GM12872 (cell line): ENCODE data around the gene BACE1.

Experiments
- TF ChIP-seq, protein P1 (sequence below): IDR thresholded peaks from 3 replicates; pipeline ENCODE4 v1.5.1; 2011; ENCODE audit warnings: low read depth, mild to moderate bottlenecking, low read length, moderate library complexity; ENCODE audit not compliant: insufficient read depth

The BACE1 gene

DNA sequence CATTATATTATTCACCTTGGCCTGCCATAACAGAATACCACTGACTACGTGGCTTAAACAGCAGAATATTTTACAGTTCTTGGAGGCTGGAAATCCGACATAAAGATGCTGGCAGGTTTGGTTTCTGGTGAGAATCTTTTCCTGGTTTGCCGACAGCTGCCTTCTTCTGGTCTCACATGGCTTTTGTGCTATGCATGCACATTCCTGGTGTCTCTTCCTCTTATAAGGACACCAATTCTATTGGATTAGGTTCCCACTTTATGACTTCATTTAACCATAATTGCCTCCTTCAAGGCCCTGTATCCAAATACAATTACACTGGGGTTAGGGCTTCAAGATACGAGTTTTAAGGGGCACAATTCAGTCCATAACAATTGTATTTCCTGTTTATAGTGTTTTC is 66.5 kb downstream of the BACE1 start:
- TF ChIP-seq, protein P1, sequence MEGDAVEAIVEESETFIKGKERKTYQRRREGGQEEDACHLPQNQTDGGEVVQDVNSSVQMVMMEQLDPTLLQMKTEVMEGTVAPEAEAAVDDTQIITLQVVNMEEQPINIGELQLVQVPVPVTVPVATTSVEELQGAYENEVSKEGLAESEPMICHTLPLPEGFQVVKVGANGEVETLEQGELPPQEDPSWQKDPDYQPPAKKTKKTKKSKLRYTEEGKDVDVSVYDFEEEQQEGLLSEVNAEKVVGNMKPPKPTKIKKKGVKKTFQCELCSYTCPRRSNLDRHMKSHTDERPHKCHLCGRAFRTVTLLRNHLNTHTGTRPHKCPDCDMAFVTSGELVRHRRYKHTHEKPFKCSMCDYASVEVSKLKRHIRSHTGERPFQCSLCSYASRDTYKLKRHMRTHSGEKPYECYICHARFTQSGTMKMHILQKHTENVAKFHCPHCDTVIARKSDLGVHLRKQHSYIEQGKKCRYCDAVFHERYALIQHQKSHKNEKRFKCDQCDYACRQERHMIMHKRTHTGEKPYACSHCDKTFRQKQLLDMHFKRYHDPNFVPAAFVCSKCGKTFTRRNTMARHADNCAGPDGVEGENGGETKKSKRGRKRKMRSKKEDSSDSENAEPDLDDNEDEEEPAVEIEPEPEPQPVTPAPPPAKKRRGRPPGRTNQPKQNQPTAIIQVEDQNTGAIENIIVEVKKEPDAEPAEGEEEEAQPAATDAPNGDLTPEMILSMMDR: no peak

DNA sequence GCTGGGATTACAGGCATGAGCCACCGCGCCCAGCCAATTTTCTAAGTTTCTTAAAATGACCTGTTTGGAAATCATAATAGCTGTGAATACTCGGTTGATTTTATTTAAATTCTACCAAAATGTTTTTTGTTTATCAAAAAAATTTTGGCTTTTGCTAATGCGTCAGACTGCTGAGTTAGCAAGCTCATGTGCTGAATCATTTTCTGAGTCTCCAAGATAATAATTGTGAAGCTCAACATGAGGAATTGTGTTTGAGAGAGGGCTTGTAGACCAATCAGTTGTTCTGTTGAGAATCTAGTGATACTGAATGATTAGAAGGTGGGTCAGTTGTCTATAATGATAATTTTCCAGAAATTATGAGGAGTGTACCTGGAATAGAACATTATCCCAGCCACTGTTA is 67.7 kb downstream of the BACE1 start:
- TF ChIP-seq, protein P1: no peak

DNA sequence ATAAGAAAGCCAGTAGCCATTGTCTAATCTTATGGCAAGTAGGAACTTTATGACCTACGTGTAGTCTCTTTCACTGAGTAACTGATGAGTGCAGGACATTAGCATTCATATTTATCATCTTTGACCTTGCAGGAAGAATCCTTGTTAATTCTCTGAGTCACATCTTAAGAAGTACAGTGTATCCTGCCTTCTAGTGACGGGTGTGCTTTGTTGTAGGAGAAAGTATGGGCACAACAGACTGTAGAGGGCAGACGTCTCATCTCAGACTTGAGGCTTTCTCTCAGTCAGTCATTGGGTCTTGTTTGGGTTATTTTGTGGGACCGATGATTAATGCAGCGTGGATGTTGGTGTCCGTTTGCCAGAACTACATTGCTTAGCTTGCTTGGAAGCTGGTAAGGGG is 76.8 kb downstream of the BACE1 start:
- TF ChIP-seq, protein P1: no peak

DNA sequence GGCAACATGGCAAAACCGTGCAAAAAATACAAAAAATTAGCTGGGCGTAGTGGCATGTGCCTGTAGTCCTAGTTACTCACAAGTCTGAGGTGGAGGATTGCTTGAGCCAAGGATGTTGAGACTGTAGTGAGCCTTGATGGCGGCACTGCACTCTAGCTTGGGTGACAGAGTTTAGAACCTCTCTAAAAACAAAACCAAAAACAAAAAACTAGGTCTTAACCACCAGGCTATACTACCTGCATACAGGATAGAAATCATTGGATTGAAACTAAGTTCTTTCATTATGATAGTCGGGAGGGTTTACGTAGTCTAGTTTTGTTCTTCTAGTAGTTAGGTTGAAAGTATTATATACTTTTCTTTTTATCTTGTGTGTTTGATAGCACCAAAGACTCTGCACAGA is 77.8 kb downstream of the BACE1 start:
- TF ChIP-seq, protein P1: no peak
